NCI-H526 (cell line): ENCODE data around the gene MAML3.

ENCODE experiments used
- DNase-seq, 2 experiments: peaks; one replicate each; lab custom pipeline; 2025; lab: John Stamatoyannopoulos, UW

The MAML3 gene

DNA sequence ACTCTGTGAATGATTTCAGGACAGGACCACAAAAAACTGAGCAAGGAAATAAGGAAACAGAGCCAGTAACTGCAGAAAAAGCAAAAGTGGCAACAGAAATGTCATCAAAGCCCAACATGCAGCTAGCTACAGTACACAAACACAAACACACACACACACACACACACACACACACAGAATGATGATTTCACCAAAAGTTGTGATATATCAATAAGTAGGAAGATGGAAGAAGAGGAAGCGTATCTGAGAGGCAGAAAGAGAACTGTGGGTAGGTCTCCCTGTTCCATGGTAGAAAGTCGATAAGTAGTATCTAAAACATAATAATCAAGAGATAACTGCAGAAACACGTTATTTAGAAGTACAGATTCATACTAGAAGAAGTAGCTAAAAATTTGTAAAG is 340.1 kb downstream of the MAML3 start:
- DNase-seq: no peak

GRCh38 chr4:139810710-139811109 is 343.3 kb downstream of the MAML3 start:
- no peak for DNase-seq

DNA sequence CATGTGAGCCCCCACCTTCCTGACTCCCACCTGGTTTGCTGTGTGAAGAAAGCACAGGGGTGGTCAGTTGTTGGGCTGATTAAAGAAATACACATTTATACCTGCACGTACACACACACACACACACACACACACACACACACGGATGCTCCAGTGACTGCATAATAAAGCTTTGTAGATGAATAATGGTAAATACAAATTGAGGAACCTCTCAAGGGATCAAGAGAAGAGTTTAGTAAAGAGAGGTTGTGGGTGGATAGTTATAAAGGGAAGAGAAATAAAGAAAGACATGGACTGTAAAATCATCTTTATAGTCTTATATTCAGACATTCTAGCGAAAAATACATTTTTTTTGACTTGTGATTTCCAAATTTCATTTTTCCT is 344.2 kb downstream of the MAML3 start:
- no peak for DNase-seq

DNA sequence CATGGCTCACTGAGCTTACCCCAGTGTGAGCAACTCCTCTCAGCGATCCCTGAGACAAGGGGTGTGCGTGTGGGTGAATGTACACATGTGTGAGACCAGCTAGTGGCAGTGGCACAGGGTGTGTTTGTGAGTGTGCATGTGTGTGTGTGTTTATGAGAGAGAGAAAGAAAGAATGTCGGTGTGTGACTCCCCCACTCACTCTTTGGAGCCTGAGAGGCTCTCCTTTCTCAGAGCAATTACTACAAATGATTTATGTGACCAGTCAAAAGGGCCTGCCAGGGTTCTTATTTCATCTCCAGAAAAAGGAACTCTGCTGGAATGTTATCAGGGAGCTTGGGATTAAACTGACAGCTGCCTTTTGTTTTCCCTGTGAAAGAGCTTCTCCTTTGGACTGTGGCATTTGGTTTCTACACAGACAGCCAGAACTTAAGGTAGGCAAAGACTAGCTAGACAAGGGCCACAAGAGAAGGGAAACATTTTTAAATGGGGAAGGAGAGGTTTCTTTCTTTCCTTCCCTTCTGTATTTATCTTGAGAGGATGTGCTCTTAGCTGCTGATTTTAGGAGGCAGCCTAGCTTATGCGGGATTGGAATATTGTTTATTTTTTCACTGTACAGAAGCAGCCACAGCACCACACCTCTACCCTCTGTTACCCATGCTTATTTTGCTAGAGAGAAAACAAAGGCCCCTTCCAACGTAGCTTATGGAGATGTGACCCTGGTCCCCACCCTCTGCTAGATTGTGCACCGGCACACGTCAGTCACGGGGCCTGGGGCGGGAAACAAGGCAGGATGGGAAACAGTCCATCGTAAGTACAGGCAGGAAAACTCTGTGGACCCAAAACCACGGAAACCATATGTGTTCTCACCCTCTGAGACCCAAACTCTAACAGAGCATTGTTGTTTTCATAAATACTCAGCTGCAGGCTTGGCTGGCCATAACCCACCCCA is 344.9 kb downstream of the MAML3 start:
- DNase-seq: no peak

DNA sequence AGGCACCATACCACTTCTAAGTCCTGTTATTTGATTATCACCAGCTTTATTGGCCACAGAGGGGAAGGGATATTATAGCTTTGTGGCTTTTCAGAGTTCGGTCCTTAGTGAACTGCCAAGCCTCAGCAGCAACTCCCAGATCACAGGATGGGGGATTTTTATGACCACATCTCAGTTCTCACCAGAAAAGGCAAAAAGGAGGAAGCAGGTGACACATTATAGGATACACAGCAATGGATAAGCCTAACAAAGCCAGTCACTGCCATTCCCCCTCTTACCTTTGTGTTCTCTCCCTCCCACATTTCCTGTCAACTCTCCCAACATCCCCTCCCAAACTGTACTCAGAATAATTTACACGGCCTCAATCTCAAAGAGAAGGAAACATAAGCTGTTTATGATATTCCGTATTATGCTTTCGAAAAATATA is 345.6 kb downstream of the MAML3 start:
- no peak for DNase-seq

DNA sequence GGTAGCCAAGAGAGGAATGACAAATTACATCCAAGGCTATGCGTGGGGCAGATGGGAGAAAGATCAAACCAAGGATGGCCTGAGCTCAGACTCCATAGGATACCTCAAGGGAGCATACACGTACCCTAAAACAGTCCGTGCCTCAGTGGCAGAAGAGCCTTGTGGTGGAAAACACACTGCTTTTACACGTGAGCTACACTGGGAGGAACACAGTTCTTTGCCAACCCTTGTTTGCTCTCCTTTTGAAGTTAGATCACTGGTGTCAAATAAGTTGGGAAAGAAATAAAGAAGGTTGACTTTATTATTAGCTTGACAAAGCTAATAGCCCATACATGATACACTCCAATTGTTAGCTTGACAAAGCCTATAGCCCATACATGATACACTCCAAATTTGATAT is 346.5 kb downstream of the MAML3 start:
- no peak for DNase-seq

GRCh38 chr4:139806929-139807328 is 347.1 kb downstream of the MAML3 start:
- DNase-seq: no peak

DNA sequence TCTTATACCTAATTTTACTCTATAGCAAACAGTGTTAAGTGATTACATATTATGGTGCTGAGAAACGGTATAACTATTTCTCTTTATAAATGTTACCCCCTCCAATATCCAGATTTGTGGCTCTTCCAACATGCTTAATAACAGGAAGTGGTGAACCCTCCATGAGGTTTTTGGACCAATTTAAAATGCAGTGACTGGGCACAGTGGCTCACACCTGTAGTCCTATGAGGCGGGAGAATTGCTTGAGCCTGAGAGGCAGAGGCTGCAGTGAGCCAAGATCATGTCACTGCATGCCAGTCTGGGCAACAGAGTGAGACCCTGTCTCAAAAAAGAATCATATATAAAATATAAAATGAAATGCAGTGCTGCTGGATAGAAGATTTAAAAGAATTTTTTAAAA is 351.1 kb downstream of the MAML3 start:
- DNase-seq: no peak

- DNase-seq: no peak
Observed at GRCh38 chr4:139802488-139802887, 351.5 kb downstream of the MAML3 start.

- no peak for DNase-seq
Observed at GRCh38 chr4:139801895-139802294, 352.1 kb downstream of the MAML3 start.

- DNase-seq: no peak
Observed at GRCh38 chr4:139800082-139800481, 353.9 kb downstream of the MAML3 start.

GRCh38 chr4:139799615-139800014 is 354.4 kb downstream of the MAML3 start:
- no peak for DNase-seq

DNA sequence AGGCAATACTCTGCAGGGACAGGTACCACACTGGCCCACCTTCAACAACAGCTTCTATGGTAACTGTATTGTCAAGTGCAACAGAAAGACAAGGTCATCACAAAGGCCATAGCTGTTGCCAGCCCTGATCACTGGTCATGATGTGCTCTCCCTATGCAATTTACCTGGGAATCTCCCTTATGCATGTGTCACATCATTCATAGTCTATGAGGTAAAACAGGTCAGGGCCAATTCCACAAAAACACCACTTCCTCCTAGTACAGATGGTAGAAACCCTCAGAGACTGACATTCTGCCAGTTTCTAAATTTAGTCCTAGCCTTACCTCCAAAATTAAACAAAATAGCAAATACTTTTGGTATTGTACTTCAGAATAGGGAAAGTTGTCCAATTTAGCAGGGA is 355.5 kb downstream of the MAML3 start:
- DNase-seq: no peak

DNA sequence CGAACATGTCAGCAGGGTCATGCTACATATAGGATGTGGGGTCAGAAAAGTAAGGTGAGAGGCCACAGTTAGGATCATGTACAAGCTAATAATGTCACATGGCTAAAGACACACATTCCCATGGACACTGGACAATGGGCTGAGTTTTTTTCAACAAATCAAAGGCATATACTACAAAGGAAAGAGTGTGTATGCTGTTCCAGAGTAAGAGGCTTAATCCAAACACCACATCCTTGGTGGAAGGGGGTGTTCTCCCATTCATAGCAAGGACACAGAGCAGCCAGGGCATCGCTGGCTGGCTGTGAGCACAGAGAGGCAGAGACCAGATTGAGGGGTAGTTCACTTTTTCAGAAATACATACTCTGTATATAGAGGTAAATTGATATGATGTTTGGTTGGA is 356.7 kb downstream of the MAML3 start:
- DNase-seq: no peak

GRCh38 chr4:139795527-139796314 is 358.3 kb downstream of the MAML3 start:
- DNase-seq: no peak

DNA sequence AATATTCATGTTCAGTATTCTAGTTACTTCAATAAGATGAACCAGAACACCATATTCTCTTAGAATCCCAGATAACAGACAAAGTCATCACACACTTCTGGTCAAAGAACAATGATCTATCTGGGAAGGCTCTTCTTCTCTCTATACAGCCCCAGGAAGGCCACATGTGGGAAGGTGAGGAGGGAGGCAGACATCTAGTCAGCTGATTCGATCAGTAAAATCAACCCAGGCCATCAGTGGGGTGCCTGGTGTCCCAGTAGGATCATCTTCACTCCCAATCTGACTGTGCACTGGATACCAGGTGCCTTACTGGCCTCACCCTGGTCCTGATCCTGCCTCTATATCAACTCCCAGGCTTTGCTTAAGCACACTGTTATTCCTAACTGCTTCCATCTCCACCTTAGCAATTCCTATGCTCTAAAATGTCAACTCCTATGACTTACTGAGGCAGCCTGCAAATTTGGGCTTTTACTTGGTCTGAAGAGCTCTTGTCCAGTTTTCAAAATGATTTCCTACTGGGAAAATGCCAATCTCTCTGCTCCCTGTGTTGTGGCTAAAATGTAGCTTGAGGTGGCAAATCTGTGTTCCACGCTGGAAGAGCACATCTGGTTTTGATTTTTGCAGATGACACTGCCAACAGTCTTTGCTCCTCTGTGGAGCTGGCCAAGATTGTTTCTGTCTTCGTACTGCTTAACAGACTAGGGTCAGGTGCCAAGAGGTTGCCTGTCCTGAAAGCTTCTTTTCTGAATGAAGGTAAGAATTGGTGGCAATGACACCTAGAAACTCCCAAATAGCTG is 359.6 kb downstream of the MAML3 start:
- no peak for DNase-seq

GRCh38 chr4:139791681-139792080 is 362.3 kb downstream of the MAML3 start:
- DNase-seq: no peak

- DNase-seq: no peak
Observed at GRCh38 chr4:139790291-139790690, 363.7 kb downstream of the MAML3 start.

- no peak for DNase-seq
Observed at GRCh38 chr4:139789096-139789654, 364.8 kb downstream of the MAML3 start.

DNA sequence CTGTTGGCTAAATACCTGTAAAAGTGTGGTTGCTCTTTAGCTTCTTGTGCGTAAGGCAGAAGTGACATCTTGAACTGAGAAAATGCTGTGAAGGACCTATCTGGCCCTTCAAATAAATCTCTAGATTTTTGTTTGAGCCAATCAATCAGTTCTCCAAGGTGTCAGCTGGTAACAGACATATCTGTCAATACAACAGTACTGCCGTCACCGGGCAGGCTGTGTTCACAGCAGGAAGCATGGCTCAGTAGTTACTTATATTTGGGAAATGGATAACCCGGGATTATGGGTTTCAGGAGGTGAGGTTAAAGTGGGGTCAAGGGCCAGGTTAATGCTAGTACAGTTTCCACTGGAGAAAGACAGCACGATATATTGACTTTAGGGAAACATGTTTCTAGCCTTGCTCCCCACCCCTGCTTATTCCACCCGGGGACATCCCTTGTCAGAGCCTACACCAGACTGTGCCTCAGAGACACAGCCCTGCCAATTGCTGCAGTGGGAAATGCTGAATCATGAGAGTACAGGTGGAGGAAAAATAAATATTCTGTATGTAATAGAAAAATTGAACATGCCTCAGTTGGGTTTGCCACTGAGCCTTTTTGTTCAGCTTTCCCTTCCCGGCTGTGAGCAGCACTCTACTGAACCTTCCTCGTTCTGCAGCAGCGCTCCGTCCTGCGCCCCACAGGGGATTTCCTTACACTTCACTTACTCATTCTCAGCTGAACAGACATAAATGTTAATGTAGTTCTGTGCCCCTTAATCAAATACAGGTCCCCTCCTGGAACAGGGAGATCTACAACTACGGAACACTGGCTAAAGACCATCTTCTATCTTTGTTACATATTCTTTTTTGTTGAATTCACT is 367.3 kb downstream of the MAML3 start:
- DNase-seq: no peak

DNA sequence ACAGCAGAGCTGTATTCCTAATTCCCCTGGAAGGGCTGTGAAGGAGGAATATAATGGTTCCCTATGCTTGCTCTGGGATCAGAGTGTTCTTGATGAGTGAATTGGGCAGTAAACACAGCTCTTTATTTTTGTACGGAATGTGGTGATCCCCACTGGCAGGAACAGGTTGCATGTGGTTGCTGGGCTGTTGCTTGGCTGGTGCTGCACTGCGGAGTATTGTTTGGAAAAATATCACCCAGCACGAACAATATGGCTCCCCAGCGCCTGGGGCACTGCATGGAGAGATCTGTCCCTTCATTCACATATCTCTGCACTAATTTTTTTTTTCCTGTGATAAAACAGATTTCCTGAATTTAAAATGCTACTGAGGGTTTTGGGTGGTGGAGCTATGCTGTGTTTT is 368.6 kb downstream of the MAML3 start:
- no peak for DNase-seq
